CD4-positive, alpha-beta T cell treated with Interferon alpha-2 for 1 hour (primary cell): ENCODE measurements around the gene LILRB1.
"Not testable (repeated sequence)": the region's sequence is repeated elsewhere in the genome, so short reads cannot be mapped to it uniquely, and the experiment has no call there.

ENCODE experiments used
- DNase-seq, 2 donors: peaks; one replicate each; pipeline ENCODE4 v3.0.0-alpha.2; 2020 to 2022

The LILRB1 gene

GRCh38 chr19:54667217-54667616, 36.9 kb downstream of the LILRB1 start:
- DNase-seq: no peak

DNA sequence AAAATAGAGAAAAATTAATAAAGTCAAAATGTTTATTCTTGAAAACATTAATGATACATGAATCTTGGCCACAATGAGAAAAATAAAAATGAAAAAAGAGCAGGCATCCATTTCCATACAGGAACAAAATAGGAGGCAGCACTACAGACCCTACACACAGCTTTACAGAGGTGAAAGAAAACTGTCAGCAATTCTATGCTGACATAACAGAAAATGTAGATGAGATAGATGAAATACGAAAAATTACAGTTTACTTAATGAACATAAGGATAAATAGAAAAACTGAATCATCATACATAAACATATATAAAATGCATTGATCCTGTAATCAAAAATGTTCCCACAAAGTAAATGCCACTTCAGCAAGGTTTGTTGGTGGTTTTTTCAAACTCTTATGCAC, 38.1 kb downstream of the LILRB1 start:
- DNase-seq: no peak

DNA sequence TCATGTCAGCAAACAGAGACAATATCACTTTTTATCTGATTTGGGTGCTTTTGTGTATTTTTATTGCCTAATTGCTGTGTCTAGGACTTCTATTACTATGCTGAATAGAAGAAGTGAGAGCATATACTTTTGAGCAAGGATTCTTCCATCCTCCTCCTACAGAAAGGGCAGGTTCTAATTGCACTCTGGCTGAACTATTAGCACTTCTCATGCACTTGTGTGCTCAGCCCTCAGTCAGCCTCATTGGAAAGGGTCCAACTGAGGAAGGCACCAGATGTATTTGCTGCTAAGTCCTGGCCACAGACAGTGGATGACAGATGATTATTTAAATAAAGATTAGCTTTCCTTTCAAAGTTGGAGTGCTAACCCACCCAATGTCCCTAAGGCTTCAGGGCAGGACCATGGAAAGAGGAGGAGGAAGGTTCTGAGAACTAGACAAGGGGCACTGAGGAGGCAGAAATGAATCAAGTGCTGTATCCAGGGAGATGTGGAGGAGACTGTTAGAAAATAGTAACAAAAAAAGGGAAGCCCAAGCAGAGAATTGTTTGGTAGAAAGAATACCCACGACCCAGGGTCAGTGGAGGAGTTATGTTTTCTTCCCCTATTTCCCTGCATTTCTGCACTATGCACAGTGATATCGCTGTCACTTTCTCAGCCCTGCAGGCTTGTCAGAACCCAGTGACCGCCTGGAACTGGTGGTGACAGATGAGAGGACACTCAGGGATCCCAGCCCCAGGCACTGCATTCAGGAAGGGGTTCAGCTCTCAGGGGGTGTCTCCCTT, 40.5 kb downstream of the LILRB1 start:
- DNase-seq: no peak

- DNase-seq: no peak
These were observed 42.9 kb downstream of the LILRB1 start for GRCh38 chr19:54673222-54673621.

DNA sequence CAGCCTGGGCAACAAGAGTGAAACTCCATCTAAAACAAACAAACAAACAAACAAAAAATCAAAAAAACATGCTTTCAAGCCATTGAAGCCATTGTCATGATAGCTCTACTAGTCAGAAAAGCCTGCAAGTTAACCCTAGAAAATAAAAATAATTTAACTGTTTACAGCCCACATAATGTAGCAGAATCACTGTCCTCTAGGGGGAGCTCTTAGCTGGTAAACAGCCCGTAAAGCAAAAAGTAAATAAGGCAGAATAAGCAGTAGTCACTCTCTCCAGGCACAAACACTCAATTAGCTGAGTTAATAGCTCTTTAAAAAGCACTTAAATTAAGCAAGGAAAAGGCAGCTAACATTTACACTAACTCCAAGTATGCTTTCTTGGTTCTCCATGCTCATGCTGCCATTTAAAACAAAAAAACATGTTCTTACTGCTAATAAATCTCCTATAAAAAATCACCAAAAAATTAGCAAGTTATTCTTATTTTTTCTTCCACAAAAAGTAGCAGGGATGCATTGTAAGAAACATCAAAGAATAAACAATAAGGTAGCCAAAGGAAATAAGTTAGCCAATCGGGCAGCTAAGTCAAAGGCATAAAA, 43.8 kb downstream of the LILRB1 start:
- DNase-seq: peak in 1 of 2 donors; percentile 32

DNA sequence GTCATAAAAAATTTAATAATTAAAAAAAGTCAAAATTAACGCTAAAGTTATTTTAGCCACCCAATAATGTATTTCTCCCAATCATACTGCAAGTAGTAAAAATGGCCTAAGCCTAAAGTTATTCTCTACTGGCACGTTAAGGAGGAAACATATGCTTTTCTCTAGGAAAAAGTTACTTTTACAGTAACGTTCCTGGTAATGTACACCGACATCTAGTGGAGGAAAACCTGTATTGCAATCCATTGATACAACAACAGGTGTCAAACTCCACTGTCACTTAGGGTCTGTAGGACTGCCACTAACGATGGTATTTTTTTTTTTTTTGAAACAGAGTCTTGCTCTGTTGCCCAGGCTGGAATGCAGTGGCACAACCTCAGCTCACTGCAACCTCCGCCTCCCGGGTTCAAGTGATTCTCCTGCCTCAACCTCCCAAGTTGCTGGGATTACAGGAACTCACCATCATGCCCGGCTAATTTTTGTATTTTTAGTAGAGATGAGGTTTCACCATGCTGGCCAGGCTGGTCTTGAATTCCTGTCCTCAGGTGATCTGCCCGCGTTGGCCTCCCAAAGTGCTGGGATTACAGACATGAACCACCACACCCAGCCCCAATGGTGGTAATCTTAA, 46.0 kb downstream of the LILRB1 start:
- peak in 1 of 2 donors; percentile 55 for DNase-seq

- DNase-seq: no peak
These were observed 46.9 kb downstream of the LILRB1 start for GRCh38 chr19:54677217-54677616.

DNA sequence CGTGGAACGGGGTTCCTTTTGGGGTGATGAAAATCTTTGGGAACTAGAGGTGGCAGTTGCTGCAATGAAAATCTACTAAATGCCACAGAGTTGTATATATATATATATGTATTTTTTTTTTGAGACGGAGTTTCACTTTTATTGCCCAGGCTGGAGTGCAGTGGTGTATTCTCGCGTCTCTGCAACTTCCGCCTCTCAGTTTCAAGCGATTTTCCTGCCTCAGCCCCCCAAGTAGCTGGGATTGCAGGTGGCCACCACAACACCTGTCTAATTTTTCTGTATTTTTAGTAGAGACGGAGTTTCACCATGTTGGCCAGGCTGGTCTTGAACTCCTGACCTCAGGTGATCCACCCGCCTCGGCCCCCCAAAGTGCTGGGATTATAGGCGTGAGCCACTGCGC, 51.3 kb downstream of the LILRB1 start:
- DNase-seq: not testable (repeated sequence)

DNA sequence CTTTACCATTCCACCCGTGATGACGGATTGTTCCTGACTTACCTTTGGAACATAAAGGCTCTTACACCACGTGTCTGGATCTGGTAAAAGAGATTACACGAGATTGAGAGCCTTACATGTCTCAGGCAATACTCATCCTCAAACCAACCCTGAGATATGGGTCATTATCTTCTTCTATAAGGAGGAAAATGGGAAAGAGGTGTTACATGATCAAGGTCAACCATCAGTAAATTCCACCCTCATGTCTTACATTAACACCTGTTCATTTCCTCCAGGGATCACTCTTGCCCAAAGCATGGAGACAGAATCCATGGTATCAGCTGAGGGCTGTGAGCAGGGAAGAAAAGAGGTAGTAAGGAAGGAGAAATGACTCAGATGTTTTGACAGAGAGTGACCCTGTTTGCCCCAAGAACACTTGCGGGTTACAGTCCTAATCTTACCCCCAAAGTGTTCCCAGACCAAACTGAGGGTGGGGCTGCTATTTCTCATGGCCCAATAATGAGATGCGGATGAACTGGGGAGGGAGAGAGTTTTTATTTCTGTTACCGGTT, 52.1 kb downstream of the LILRB1 start:
- DNase-seq: no peak

DNA sequence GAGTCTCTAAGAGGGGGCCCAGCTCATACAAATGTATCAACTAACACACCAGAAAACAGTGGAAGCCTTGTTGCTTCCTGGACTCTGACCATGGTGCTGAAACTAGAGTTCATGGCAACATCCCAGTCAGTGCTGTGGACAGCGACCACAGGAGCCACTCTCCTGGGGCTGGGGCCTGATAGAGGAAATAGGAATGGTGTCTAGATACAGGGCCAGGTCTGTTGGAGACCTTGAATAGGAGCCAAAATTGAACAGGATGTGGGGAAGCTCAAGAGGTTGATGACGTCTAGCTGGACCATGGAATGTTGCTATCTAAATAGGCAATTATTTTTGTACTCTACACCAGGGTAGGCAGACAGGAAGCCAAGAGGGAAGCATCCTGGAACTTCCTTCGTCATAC, 54.2 kb downstream of the LILRB1 start:
- DNase-seq: peak in 1 of 2 donors; percentile 16
